Measurements from ENCODE around the gene NET1. TPM values are rescaled to one million over a fixed set of nuclear protein-coding genes. Genes with fewer than 3 reads are reported as not detected.
"Not testable (repeated sequence)": the region's sequence is repeated elsewhere in the genome, so short reads cannot be mapped to it uniquely, and the experiment has no call there.

Gene NET1
- total RNA-seq, 4 donors from 2014 or later = 80.7 to 201 (median 139) TPM

DNA sequence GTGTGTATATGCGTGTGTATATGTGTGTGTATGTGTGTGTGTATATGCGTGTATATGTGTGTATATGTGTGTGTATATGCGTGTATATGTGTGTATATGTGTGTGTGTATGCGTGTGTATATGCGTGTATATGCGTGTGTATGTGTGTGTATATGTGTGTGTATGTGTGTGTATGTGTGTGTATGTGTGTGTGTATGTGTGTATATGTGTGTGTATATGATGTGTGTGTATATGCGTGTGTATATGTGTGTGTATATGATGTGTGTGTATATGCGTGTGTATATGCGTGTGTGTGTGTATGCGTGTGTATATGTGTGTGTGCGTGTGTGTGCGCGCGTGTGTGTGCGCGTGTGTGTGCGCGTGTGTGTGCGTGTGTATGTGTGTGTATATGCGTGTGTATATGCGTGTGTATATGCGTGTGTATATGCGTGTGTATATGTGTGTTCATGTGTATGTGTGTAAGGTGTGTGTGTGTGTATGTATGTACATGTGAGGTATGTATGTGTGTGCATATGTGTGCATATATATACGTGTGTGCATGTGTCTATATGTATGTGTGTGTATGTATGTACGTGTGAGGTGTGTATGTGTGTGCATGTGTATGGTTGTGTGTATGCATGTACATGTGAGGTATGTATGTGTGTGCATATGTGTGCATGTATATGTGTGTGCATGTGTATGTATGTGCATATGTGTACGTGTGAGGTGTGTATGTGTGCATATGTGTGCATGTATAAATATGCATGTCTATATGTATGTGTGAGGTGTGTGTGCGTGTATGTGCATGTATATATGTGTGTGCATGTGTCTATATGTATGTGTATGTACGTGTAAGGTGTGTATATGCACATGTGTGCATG is 41.6 kb upstream of the NET1 start:
- ATAC-seq (ENCODE audit: low FRiP score) = no peak
- DNase-seq (ENCODE audit: low spot score) = no peak
- TF ChIP-seq, protein P1, sequence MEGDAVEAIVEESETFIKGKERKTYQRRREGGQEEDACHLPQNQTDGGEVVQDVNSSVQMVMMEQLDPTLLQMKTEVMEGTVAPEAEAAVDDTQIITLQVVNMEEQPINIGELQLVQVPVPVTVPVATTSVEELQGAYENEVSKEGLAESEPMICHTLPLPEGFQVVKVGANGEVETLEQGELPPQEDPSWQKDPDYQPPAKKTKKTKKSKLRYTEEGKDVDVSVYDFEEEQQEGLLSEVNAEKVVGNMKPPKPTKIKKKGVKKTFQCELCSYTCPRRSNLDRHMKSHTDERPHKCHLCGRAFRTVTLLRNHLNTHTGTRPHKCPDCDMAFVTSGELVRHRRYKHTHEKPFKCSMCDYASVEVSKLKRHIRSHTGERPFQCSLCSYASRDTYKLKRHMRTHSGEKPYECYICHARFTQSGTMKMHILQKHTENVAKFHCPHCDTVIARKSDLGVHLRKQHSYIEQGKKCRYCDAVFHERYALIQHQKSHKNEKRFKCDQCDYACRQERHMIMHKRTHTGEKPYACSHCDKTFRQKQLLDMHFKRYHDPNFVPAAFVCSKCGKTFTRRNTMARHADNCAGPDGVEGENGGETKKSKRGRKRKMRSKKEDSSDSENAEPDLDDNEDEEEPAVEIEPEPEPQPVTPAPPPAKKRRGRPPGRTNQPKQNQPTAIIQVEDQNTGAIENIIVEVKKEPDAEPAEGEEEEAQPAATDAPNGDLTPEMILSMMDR (IDR thresholded peaks at IDR 0.05) = no peak

DNA sequence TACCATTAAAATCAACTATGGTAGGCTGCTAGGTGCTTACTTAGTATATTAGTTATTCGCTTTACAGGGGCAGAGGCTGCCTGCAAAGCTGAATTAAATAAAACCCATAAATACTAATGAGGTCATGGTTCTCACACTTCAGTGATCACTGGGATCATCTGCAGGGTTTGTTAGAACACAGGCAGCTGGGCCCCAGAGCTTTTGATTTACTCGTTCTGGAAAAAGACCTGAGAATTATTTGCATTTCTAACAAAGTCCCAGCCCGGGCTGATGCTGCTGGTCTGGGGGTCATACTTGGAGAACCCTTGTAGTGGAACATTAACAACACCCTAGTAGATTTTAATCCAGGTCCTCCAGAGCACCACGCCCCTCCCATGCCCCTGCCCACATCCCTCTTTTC is 39.0 kb upstream of the NET1 start:
- no peak for ATAC-seq (ENCODE audit: low FRiP score)
- TF ChIP-seq, protein P1 (IDR thresholded peaks at IDR 0.05) = no peak
- no peak for DNase-seq (ENCODE audit: low spot score)

DNA sequence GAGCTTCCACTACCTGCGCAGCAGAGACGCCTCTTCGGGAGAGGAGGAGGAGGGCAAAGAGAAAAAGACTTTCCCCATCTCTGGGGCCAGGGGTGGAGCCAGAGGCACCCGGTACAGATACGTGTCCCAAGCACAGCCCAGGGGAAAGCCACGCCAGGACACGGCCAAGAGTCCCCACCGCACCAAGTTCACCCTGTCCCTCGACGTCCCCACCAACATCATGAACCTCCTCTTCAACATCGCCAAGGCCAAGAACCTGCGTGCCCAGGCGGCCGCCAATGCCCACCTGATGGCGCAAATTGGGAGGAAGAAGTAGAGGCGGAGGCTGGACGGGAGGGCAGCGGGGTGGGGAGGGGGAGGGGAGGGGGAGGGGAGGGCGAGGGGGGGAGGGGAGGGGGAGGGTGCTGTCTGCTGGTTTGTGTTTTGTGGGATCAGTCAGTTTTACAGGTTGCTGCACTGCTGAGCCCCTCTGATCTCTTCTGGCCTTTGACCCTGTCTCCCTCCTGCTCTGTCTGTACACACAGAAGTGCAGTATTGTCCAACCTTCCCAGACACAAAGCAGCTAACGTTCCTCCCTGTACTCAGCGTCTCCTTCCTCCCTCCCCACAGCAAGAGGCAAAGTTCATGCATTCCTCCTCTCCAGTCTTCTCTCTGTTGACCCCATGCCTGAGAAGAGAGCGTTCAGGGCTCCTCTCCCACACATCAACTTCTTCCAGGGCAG is 38.3 kb upstream of the NET1 start:
- TF ChIP-seq, protein P1 (IDR thresholded peaks at IDR 0.05) = no peak
- ATAC-seq (ENCODE audit: low FRiP score) = no peak
- no peak for DNase-seq (ENCODE audit: low spot score)

DNA sequence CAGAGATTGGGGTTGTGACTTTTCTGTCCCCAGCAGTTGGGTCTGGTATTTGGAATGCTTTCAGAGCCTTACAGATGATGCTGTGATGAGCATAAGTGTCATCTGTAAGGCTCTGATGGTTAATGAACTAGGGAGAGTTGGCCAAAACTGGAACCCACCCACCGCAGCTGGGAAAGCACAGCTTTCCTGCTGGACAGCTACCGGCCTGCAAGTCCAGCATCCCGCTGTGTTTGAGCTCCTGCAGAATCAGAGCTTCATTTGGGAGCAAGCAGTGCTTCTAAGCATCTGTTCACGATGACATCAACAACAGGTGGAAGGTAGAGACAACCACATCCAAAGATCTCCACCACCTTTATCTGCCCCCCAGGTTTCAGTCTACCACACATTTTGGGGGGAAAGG is 35.9 kb upstream of the NET1 start:
- TF ChIP-seq, protein P1 (IDR thresholded peaks at IDR 0.05) = no peak
- DNase-seq (ENCODE audit: low spot score) = no peak

DNA sequence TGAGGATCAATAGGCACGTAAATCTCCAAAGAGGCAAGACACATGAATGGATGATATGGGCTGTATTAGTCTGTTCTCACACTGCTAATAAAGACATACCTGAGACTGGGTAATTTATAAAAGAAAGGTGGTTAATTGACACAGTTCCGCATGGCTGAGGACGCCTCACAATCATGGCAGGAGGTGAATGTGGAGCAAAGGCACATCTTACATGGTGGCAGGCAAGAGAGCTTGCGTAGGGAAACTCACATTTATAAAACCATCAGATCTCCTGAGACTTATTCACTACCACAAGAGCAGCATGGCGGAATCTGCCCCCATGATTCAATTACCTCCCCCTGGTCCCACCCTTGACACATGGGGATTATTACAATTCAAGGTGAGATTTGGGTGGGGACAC is 33.2 kb upstream of the NET1 start:
- DNase-seq (ENCODE audit: low spot score) = not testable (repeated sequence)

More for the DNA sequence above, 35.9 kb upstream of the NET1 start:
- ATAC-seq (ENCODE audit: low FRiP score) = no peak

DNA sequence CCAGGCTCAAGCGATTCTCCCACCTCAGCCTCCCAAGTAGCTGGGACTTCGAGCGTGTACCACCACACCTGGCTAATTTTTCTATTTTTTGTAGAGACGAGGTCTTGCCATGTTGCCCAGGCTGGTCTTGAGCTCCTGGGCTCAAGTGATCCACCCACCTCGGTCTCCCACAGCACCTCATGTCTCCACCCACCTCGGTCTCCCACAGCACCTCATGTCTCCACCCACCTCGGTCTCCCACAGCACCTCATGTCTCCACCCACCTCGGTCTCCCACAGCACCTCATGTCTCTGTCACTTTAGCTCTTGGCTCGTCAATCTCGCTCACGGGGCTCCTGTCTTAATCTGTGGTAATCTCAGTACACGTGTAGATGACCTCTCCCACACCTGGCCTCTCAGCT is 32.0 kb upstream of the NET1 start:
- DNase-seq (ENCODE audit: low spot score) = not testable (repeated sequence)

More for the DNA sequence above, 33.2 kb upstream of the NET1 start:
- ATAC-seq (ENCODE audit: low FRiP score) = not testable (repeated sequence)

DNA sequence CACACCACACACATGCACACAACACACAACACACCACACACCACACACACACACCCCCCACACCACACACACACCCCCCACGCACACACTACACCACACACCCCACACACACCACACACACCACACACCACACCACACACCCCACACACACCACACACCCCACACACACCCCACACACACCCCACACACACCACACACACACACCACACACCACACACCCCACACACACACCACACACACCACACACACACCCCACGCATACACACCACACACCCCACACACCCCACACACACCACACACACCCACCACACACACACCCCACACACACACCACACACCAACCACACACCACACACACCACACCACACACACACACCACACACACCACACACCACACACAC is 31.2 kb upstream of the NET1 start:
- TF ChIP-seq, protein P1 (IDR thresholded peaks at IDR 0.05) = no peak
- DNase-seq (ENCODE audit: low spot score) (no peak), ATAC-seq (ENCODE audit: low FRiP score) (no peak)

More for the DNA sequence above, 32.0 kb upstream of the NET1 start:
- ATAC-seq (ENCODE audit: low FRiP score) = not testable (repeated sequence)

DNA sequence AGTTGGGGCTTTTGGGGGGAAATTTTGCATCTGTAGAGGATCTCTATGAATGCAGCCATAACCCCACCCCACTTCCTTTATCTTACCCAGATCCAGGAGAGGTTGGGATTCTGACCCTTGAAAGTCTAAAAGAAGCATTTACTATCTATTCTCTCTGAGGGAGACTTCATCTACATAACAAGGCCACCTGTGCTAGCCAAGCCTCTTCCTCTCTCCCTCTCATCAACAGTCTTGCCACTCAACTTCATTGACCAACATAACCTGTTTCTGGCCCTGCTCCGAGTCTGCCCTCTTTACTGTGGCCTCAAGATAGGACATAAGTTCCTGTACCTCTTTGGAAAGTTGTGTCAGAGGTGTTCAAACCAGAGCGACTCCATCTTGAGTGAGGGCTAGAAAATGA is 27.1 kb upstream of the NET1 start:
- TF ChIP-seq, protein P1 (IDR thresholded peaks at IDR 0.05) = no peak
- ATAC-seq (ENCODE audit: low FRiP score) (no peak), DNase-seq (ENCODE audit: low spot score) (no peak)

Measured in omental fat pad (tissue), 4 donors.